Activated T-cell treated with anti-CD3 and anti-CD28 coated beads, Interleukin-2, amount 50 U/mL, for 4 hours (primary cell): ENCODE data around the gene CFAP68. TPM values are rescaled to one million over a fixed set of nuclear protein-coding genes. Genes with fewer than 3 reads are reported as not detected.
"Not testable (repeated sequence)": the region's sequence is repeated elsewhere in the genome, so short reads cannot be mapped to it uniquely, and the experiment has no call there.

Experiments
- ATAC-seq, 2 donors: fragments of 200-7000 bp; cut with Tn5 transposase; one replicate each; pipeline ENCODE4 v1.10.0; 2021
- DNase-seq: peaks from one replicate; pipeline ENCODE4 v3.0.0-alpha.2; 2020
- H3K27me3 Mint-ChIP-seq: one replicate; pipeline ENCODE4 v1.8.0; 2021; ENCODE audit warnings: low read depth, mixed read lengths
- H3K36me3 Mint-ChIP-seq: one replicate; pipeline ENCODE4 v1.8.0; 2022; ENCODE audit warnings: mixed read lengths; ENCODE audit not compliant: insufficient read depth
- H3K4me1 Mint-ChIP-seq: one replicate; pipeline ENCODE4 v1.8.0; 2021; ENCODE audit warnings: low read depth, mixed read lengths
- H3K4me3 Mint-ChIP-seq: one replicate; pipeline ENCODE4 v1.8.0; 2021; ENCODE audit warnings: mild to moderate bottlenecking, moderate library complexity, mixed read lengths
- H3K9me3 Mint-ChIP-seq: one replicate; pipeline ENCODE4 v1.8.0; 2021; ENCODE audit warnings: mixed read lengths
- total RNA-seq, 3 donors: library from RNA; stranded (reverse); gene quantifications; one replicate each; pipeline ENCODE4 v1.2.1, GENCODE V29; 2021

Gene CFAP68
- total RNA-seq, 3 donors from 2014 or later = 16.9 to 25.3 (median 17.9) TPM

GRCh38 chr11:111918390-111919256 is 39.3 kb downstream of the CFAP68 start, which contains the start of gene C11orf52:
TSS of gene C11orf52 (plus strand) at chr11:111918913. CDS start at chr11:111918973, 60 bp downstream.
- no peak for DNase-seq
- no peak for ATAC-seq
- Mint-ChIP-seq H3K9me3 (no peaks in the 10 kb centered on the region), H3K4me1 (no peaks in the 10 kb centered on the region), H3K4me3 (no peak within 1 kb of the TSS), H3K27me3 (peaks cover 46% of the 10 kb centered on the region), H3K36me3 (no peaks in the 10 kb centered on the region)

GRCh38 chr11:111920908-111921307 is 41.6 kb downstream of the CFAP68 start:
- peaks cover 29% of the 10 kb centered on the region for H3K27me3 Mint-ChIP-seq
- no peaks in the 10 kb centered on the region for H3K9me3 Mint-ChIP-seq
- ATAC-seq = no peak
- H3K4me1 Mint-ChIP-seq = no peaks in the 10 kb centered on the region
- H3K36me3 Mint-ChIP-seq = no peaks in the 10 kb centered on the region
- no peak for DNase-seq
- H3K4me3 Mint-ChIP-seq = no peak overlapping the region

DNA sequence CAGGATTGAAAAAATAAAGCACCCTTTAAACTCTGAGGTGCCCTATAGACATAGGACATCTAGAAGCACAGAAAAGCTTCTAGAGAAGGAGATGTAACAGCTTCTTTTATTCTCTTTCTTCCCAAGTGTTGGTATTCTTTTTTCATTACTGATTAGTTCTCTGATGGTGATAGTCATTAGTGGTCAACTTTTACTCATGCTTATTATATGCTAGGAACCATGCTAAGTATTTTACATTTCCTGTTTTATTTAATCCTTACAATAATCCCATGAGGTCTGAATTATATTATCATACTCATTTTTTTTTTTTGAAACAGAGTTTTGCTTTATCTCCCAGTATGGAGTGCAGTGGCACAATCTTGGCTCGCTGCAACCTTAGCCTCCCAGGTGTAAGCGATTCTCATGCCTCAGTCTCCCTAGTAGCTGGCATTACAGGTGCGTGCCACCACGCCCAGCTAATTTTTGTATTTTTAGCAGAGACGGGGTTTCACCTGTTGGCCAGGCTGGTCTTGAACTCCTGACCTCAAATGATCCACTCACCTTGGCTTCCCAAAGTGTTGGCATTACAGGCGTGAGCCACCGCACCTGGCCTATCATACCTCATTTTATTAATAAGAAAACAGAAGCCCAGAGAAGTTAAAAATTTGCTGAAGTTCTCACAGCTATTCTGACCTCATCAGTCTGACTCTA is 42.3 kb downstream of the CFAP68 start:
- peaks cover 4% of the 10 kb centered on the region for H3K4me1 Mint-ChIP-seq
- no peak for ATAC-seq

GRCh38 chr11:111922803-111923202 is 43.5 kb downstream of the CFAP68 start:
- peaks cover 16% of the 10 kb centered on the region for H3K27me3 Mint-ChIP-seq
- peaks cover 10% of the 10 kb centered on the region for H3K4me1 Mint-ChIP-seq
- DNase-seq (no peak), ATAC-seq (no peak)
- no peak overlapping the region for H3K4me3 Mint-ChIP-seq
- no peaks in the 10 kb centered on the region for H3K9me3 Mint-ChIP-seq
- H3K36me3 Mint-ChIP-seq = no peaks in the 10 kb centered on the region

More for the DNA sequence above, 42.3 kb downstream of the CFAP68 start:
- Mint-ChIP-seq H3K27me3 (peaks cover 21% of the 10 kb centered on the region), H3K9me3 (no peaks in the 10 kb centered on the region), H3K36me3 (no peaks in the 10 kb centered on the region), H3K4me3 (no peak overlapping the region)
- DNase-seq = no peak

GRCh38 chr11:111923351-111923788 is 44.0 kb downstream of the CFAP68 start:
- H3K4me1 Mint-ChIP-seq = peaks cover 10% of the 10 kb centered on the region
- peaks cover 11% of the 10 kb centered on the region for H3K27me3 Mint-ChIP-seq
- H3K9me3 Mint-ChIP-seq = no peaks in the 10 kb centered on the region
- ATAC-seq (no peak), DNase-seq (no peak)
- H3K36me3 Mint-ChIP-seq = no peaks in the 10 kb centered on the region
- no peak overlapping the region for H3K4me3 Mint-ChIP-seq

DNA sequence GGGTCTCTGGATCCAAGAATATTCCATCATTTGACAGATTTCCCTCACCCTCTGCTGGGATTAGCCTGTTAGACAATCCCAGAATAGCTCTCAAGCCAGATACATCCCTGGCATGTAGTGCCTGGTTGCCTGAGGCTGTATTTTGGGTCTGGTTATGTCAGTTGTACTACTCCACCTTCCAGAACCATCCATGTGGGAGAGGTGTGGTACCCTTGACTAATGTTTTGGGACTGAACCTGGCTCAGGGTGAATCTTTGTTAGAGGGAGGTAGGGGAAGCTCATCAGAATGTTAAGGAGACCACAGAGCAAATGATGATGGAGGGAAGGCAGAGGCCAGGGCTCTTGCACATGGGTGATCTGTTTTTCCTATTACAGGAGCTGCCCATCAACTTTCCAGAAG is 44.6 kb downstream of the CFAP68 start:
- H3K4me3 Mint-ChIP-seq = no peak overlapping the region
- H3K9me3 Mint-ChIP-seq = no peaks in the 10 kb centered on the region
- peaks cover 10% of the 10 kb centered on the region for H3K4me1 Mint-ChIP-seq
- ATAC-seq (no peak), DNase-seq (no peak)
- H3K27me3 Mint-ChIP-seq = peaks cover 11% of the 10 kb centered on the region
- no peaks in the 10 kb centered on the region for H3K36me3 Mint-ChIP-seq

DNA sequence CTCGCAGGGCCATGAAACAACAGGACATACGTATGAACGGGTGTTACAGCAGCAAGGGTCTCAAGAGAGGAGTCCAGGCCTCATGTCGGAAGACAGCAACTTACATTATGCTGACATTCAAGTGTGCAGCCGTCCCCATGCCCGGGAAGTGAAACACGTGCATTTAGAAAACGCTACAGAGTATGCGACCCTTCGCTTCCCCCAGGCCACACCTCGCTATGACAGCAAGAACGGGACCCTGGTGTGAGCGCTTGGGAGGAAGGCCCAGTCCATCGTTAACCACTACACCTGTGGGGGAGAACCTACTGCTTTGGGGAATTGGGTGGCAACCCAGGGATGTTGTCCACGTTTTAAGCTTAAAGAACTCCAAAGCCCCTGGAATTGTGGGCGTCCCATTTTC is 46.6 kb downstream of the CFAP68 start:
- no peak for DNase-seq
- H3K9me3 Mint-ChIP-seq = no peaks in the 10 kb centered on the region
- no peak for ATAC-seq
- peaks cover 10% of the 10 kb centered on the region for H3K4me1 Mint-ChIP-seq
- peaks cover 9% of the 10 kb centered on the region for H3K27me3 Mint-ChIP-seq
- no peaks in the 10 kb centered on the region for H3K36me3 Mint-ChIP-seq
- H3K4me3 Mint-ChIP-seq = no peak overlapping the region

DNA sequence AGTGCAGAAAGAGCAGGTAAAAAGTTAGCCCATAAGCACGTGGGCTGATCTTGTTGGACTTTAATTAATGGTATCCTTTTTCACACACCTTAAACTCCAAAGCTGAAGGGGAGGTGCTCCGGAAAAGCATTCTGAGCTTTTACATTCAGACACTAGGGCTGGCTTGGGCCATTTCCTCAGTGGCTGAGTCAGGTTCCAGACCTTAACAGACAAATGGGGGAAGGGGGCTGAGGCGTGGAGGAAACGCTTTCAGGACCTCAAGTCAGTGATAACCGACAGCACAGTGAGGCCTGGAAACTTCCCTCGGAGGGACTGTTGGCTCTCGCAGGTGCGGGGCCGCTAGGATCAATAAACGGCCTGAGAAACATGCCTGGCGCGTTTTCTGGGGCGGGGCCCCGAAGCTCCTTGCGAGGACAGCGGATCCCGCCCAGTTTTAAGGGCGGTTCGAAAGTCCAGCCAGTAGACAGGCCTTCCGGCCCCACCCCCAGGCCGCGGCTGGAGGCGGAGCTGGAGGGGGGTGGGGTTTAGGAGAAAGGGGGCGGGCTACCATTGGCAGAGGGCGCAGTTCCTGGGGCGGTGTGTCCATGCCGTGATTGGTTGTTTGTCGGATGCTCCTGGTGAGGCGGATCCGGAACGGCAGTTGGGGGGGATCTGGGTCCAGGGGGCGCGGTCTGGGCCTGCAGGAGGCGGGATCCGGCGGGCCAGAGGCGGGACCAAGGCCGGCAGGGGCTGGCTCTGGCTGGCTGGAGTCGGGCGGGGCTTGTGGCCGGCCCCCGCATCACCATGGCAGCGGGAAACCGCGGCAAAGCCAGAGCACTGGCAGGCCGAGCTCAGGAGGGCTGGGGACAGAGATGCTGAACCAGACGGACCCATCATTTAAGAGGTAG is 47.4 kb downstream of the CFAP68 start:
- H3K4me3 Mint-ChIP-seq = peak overlapping the region; percentile 83
- H3K9me3 Mint-ChIP-seq = no peaks in the 10 kb centered on the region
- no peaks in the 10 kb centered on the region for H3K36me3 Mint-ChIP-seq
- ATAC-seq (peak; percentile 94), DNase-seq (peak; percentile 92)
- H3K27me3 Mint-ChIP-seq = peaks cover 5% of the 10 kb centered on the region
- H3K4me1 Mint-ChIP-seq = peaks cover 12% of the 10 kb centered on the region

DNA sequence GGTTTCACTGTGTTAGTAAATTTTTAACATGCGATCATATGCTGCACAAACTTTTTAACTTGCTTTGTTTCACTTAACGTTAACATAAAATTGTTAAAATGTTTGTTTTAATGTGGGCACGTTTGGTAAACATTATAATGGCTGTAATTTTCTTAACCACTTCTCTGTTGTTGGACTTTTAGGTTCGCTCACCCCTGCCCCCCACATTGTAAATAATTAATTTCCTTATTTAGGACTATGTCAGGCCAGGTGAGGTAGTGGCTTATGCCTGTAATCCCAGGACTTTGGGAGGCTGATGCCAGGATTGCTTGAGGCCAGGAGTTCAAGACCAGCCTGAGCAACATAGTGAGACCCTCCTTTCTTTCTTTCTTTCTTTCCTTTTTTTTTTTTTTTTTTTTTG is 51.1 kb downstream of the CFAP68 start:
- no peaks in the 10 kb centered on the region for H3K36me3 Mint-ChIP-seq
- peaks cover 31% of the 10 kb centered on the region for H3K4me1 Mint-ChIP-seq
- ATAC-seq (no peak), DNase-seq (no peak)
- H3K27me3 Mint-ChIP-seq = no peaks in the 10 kb centered on the region
- no peaks in the 10 kb centered on the region for H3K9me3 Mint-ChIP-seq
- H3K4me3 Mint-ChIP-seq = no peak overlapping the region

GRCh38 chr11:111932611-111932950 is 53.2 kb downstream of the CFAP68 start:
- Mint-ChIP-seq H3K27me3 (no peaks in the 10 kb centered on the region), H3K9me3 (no peaks in the 10 kb centered on the region), H3K4me1 (peaks cover 36% of the 10 kb centered on the region), H3K36me3 (no peaks in the 10 kb centered on the region), H3K4me3 (no peak overlapping the region)
- ATAC-seq (peak; percentile 72 to 78), DNase-seq (no peak)

DNA sequence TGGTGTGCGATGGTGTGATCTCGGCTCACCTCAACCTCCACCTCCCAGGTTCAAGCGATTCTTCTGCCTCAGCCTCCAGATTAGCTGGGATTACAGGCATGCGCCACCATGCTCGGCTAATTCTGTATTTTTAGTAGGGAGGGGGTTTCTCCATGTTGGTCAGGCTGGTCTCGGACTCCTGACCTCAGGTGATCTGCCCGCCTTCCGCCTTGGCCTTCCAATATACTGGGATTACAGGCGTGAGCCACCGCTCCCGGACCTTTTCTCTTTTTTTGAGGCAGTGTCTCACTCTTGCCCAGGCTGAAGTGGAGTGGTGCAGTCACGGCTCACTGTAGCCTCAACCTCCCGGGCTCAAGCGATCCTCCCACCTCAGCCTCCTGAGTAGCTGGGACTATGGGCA is 53.8 kb downstream of the CFAP68 start:
- not testable (repeated sequence) for H3K27me3 Mint-ChIP-seq, H3K4me3 Mint-ChIP-seq, ATAC-seq, H3K36me3 Mint-ChIP-seq, H3K9me3 Mint-ChIP-seq, DNase-seq
- peaks cover 40% of the 10 kb centered on the region for H3K4me1 Mint-ChIP-seq

DNA sequence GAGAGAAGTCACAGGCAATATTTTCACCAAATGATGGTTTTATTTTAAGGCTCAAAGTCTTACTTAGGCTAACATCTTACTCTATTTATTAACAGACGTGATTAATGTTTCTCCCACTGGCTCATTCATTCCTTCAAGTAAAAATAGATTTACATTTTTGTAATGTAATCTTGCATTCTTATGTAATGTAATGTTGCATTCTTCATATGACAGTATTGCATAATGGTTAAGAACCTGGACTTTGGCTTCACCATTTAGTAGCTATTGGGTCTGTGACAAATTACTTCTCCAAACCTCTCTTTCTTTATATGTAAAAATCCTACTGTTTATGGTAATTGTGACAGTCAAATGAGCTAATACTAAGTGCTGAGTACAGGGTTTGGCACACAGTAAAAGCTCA is 54.5 kb downstream of the CFAP68 start:
- H3K36me3 Mint-ChIP-seq = no peaks in the 10 kb centered on the region
- DNase-seq (no peak), ATAC-seq (no peak)
- H3K27me3 Mint-ChIP-seq = no peaks in the 10 kb centered on the region
- no peaks in the 10 kb centered on the region for H3K9me3 Mint-ChIP-seq
- H3K4me3 Mint-ChIP-seq = no peak overlapping the region
- peaks cover 47% of the 10 kb centered on the region for H3K4me1 Mint-ChIP-seq

DNA sequence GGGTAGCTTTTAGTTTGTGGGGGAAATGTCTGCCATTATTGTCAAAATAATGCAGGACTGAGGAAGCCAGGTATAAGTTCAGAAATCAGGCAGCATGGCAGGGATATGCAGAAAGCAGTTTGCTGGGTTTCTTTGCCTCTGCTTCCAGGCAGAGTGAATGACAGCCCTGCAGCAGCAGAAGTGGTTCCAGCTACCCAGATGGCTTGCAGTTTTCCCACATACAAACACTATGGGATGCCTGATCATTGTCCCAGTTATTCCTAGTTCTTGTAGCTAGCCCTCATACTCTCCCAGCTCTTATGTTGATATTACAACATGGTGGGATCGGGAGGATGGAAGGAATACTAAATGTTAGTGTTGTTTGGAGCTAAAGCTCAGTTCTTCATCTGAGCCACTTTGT is 55.0 kb downstream of the CFAP68 start:
- no peaks in the 10 kb centered on the region for H3K27me3 Mint-ChIP-seq
- H3K9me3 Mint-ChIP-seq = no peaks in the 10 kb centered on the region
- no peak for DNase-seq
- H3K36me3 Mint-ChIP-seq = no peaks in the 10 kb centered on the region
- no peak overlapping the region for H3K4me3 Mint-ChIP-seq
- no peak for ATAC-seq
- H3K4me1 Mint-ChIP-seq = peaks cover 52% of the 10 kb centered on the region
